ENCODE measurements around the gene DLG2.

DNA sequence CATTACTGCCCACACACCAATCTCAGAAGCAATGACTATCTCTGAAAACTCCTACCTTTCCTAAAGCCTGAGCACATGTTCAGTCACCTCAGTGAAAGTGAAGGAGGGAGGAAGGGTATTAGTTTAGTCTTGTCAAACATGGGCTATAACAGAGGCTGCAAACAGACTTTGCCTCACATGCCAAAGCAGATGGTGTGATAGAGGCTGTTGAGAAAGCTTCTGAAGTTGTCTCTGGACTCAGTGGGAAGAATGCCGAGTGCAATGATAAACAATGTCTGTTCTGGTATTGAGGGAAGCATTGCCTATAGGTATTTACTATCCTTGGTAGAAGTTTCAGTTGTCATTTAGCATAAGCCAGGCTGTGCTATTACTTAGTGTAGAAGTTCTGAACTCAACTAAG, 2026.5 kb downstream of the DLG2 start:
- TF ChIP-seq, protein P1, sequence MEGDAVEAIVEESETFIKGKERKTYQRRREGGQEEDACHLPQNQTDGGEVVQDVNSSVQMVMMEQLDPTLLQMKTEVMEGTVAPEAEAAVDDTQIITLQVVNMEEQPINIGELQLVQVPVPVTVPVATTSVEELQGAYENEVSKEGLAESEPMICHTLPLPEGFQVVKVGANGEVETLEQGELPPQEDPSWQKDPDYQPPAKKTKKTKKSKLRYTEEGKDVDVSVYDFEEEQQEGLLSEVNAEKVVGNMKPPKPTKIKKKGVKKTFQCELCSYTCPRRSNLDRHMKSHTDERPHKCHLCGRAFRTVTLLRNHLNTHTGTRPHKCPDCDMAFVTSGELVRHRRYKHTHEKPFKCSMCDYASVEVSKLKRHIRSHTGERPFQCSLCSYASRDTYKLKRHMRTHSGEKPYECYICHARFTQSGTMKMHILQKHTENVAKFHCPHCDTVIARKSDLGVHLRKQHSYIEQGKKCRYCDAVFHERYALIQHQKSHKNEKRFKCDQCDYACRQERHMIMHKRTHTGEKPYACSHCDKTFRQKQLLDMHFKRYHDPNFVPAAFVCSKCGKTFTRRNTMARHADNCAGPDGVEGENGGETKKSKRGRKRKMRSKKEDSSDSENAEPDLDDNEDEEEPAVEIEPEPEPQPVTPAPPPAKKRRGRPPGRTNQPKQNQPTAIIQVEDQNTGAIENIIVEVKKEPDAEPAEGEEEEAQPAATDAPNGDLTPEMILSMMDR (IDR thresholded peaks at IDR 0.05): no peak
- no peak for TF ChIP-seq POLR2A (IDR thresholded peaks at IDR 0.05)
